C1 segment of cervical spinal cord (tissue), 14 donors: Measurements from ENCODE around the gene ASB3.
"Not testable (repeated sequence)": the region's sequence is repeated elsewhere in the genome, so short reads cannot be mapped to it uniquely, and the experiment has no call there.

Experiments
- DNase-seq, 14 donors: peaks; one replicate each; lab custom pipeline; 2025; lab: John Stamatoyannopoulos, UW

ASB3 gene

DNA sequence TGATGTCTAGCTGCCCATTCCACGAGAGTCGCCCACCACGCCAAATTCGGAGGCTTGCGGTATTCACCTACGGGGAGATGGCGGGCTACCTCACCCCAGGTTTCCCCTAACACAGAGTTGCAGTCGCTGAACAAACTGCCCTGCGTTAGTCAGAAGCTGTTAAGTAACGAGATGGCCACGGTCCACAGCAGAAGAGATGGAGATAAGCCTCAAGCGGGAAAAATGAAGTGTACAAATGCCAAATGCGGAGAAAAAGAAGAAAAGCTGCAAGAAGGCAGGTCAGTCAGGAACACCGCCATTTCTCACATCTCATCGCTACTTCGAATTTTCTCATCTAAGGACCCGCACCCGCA lies 425 bp downstream of the ASB3 start:
- DNase-seq = peak in 6 of 14 donors; percentile 32 to 63 (median 58)

DNA sequence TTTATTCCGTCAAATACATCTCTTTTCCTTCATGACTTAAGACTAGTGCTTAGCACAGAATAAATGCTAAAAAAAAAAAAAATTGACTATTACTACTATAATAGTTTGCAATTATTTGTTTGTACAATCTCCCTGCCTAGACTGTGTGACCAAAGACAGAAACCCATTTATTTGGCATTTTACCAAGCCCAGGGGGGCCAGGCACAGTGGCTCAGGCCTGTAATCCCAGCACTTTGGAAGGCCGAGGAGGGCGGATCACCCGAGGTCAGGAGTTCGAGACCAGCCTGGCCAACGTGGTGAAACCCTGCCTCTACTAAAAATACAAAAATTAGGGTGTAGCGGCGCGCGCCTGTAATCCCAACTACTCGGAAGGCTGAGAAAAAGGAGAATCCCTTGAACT lies 1.4 kb downstream of the ASB3 start:
- no peak for DNase-seq

DNA sequence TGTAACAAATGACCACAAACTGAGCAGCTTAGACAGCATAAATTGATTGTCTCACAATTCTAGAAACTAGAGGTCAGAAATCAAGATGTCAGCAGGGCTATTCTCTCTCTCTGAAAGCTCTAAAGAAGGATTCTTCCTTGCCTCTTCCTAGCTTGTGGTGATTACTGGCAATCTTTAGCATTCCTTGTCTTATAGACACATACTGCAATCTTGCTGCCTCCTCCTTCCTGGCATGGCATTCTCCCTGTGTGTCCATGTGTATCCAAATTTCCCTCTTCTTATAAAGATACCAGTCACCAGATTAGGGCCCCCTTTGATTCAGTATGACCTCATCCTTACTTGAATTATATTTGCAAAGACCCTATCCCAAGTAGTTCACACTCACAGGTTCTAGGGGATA lies 2.3 kb downstream of the ASB3 start:
- no peak for DNase-seq

DNA sequence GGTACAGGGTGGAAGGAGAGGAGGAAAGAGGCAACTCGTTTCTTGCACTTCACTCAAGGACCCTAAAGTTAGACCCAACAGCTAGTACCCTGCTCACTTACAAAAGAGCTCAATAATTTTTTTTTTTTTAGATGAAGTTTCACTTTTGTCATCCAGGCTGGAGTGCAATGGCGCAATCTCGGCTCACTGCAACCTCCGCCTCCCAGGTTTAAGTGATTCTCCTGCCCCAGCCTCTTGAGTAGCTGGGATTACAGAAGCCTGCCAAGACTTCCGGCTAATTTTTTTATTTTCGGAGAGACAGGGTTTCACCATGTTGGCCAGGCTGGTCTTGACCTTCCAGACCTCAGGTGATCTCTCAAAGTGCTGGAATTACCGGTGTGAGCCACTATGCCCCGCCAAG lies 4.1 kb downstream of the ASB3 start:
- no peak for DNase-seq

DNA sequence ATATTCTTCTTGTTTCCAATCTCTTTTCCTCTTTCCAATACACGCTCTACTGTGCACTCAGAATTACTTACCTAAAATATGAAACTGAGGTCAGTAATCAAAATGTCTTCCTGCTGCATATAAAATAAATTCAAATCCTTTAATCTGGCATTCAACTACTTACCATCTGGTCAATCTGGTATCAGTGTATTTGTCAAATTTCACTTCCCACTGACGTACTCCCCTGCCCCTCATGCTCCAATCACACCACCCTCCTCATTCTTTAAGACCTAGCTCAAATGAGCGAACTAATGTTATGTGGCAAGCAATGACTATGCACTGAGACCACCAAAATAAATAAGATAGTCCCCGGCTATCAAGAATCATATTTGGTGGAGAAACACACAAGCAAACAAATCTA lies 6.7 kb downstream of the ASB3 start:
- no peak for DNase-seq

DNA sequence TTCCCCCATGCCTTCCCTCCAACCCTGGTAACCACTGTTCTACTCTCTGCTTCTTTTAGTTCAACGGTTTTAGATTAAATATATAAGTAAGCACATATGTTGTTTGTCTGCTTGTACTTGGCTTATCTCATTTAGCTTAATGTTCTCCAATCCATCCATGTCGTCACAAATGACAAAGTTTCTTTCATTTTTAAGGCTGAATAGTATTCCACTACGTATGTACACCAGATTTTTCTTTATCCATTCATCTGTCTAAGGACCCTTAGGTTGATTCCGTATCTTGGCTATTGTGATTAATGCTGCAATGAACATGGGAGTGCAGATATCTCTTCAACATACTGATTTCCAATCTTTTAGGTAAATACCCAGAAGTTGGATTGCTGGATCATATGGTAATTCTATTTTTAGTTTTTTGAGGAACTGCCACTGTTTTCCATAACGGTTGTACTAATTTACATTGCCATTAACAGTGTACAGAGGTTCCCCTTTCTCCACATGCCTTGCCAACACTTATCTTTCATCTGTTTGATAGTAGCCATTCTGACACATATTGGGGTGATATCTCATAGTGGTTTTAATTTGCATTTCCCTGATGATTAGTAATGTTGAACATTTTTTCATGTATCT lies 8.1 kb downstream of the ASB3 start:
- DNase-seq = no peak

DNA sequence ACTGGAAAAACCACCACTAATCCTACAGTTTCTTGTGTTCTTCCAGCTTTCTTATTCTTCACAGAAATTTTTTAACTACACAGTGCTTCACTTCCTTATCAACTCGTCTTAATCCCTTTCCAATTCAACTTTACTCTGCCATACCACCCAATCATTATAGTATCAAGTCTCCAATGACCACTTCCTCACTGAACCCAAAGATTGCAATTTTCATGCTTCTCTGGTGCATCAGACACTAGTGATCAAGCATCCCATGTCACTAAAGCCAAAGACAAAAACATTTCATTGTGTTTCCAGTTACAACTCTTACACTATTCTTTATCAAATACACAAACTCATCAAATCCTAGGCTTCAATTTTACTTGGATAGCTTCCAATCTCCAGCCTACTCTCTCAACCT lies 9.6 kb downstream of the ASB3 start:
- no peak for DNase-seq

DNA sequence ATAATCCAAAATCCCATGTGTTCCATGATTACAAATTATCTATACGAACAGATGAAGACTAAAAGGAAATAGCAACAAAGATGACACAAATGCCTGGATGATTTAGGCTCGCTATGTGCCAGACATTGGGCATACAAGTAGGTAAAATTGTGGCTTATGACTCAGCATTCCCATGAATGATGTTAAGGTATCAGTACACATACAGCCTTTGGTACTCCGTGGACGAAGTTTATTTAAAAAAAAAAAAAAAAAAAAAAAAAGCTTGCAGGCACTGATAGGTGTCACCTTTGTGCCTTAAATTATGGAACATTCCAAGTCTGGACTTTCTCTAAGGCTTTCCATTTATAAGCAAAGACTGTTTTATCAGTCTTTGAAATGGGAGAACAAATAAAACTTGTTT lies 16.5 kb downstream of the ASB3 start:
- DNase-seq = no peak

DNA sequence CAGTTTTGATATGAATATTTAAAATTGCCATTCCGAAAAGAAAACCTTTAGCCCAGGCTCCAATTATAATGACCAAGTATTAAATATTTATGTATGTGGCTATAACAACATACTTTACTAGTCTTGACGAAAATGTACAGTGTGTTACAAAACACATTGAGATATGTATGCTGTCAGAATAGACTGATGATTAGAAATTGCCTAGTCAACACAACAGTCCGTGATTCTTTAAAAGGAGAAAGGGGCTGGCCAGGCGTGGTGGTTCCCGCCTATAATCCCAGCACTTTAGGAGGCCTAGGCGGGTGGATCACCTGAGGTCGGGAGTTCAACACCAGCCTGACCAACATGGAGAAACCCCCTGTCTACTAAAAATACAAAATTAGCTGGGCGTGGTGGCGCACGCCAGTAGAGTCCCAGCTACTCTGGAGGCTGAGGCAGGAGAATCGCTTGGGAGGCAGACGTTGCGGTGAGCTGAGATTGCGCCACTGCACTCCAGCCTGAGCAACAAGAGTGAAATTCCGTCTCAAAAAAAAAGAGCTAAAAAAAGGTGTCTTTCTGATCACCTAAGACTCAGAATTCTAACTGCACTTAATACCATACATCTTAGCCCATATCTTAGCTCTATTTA lies 17.3 kb downstream of the ASB3 start:
- no peak for DNase-seq

DNA sequence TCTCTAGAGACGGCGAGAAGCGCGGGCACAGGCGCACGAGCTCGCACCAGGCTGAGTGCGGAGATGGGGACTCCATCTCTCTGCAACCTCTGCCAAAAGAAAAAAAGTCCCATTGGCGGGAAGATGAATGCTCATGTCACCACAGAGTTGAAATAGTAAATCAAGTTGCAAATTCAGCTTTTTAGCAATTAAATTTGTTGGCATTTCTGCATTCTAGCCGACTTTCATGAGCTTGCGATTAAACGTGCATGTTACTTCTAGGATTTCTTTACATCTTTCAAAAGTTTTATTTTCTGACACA lies 18.6 kb downstream of the ASB3 start:
- no peak for DNase-seq

DNA sequence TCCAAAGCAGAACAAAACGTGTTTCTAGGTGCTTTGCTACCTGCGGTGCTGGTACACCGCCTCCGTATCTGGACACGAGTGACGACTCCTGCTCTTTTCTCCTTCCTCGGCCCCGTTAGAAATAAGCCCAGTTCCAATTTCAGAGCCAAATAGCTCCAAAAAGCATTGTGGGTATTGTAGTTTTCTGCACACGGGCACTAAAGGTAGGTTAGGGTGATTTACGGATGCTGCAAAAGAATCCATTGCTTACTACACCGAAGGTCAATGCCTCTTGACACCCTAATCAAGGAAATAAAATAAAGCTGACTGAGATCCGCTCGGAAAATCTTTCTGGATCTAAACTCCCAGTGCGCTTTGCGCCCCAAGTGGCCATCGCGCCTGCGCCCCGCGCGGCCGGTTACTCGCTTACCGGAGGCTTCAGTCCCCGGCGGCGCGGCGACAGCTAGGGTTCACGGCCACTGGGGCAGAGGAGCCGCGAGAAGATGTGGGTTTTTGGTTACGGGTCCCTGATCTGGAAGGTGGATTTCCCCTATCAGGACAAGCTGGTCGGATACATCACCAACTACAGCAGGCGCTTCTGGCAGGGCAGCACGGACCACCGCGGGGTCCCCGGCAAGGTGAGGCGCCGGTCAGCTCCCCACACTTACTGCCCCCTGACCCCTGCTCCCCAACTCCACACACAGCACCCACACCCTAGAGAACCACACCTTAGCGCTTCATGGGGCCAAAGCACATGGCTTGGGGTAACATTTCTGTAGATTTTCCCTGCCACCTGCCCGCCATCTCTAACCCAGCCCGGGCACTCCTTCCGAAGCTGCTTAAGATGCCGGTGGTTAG lies 19.1 kb downstream of the ASB3 start, which contains the start of gene CHAC2:
TSS of gene CHAC2 (plus strand) at position 400 of the 837 bp plus-strand sequence. CDS start at position 483, 83 bp downstream.
- DNase-seq = peak in 13 of 14 donors; percentile 37 to 89 (median 72)

DNA sequence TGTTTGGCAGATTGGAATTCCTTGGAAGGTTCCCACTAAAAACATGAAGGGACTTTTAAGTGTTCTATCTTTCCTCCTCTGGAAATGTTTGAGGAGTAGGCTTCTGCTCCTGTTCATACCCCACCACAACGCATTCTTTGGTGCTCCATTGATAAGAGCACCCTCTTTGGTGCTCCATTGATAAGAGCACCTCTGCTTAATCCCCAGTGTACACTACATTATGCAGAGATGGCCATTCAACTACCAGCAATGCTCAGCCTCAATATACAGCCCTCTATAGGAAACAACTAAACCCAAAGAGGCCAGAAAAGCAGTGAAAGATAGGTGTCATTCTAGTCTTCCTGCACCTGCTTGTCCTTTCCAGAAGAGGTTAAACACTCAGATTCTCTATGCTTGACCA lies 21.0 kb downstream of the ASB3 start:
- no peak for DNase-seq

DNA sequence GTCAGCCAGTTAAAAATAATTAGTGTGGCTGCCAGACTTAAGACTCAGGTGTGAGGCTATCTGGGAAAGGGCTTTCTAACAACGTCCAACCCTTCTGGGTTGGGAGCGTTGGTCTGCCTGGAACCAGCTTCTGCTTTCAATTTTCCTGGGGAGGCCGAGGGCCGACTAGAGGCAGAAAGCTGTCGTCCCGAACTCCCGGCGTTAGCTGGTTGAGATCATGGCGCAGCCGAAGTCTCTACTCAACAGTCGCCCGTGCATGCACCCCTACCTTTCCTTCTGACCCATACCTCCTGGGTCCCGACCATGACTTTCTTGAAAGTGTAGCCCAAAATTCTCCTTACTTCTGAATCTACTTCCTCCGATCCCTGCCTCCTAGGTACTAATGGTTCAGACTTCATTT lies 29.5 kb downstream of the ASB3 start:
- DNase-seq = not testable (repeated sequence)

DNA sequence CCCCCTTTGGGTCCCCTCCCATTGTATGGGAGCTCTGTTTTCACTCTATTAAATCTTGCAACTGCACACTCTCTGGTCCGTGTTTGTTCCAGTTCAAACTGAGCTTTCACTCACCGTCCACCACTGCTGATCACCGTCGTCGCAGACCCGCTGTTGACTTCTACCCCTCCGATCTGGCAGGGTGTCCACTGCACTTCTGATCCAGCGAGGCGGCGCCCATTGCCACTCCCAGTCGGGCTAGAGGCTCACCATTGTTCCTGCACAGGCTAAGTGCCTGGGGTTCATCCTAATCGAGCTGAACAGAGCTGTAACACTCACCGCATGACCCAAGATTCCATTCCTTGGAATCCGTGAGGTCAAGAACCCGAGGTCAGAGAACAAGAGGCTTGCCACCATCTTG lies 30.1 kb downstream of the ASB3 start:
- no peak for DNase-seq

DNA sequence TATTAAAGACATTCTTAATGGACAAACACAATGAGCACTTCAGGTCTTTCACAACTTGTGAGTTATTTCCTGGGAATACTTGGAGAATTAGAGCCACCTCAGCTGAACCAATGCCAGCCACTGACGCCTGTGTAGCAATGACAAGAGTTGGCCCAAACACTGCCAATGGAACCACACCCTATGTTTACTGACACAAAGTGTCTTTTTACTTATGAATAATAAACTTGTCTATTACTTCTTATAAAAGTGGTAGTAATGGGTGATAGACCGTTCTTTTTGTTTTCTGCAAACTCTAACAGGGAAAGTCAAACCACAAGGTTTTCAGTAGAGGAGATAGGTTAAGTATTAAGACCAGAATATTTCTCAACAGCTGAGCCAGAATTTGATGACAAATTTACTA lies 31.6 kb downstream of the ASB3 start:
- peak in 1 of 14 donors; percentile 2 for DNase-seq

DNA sequence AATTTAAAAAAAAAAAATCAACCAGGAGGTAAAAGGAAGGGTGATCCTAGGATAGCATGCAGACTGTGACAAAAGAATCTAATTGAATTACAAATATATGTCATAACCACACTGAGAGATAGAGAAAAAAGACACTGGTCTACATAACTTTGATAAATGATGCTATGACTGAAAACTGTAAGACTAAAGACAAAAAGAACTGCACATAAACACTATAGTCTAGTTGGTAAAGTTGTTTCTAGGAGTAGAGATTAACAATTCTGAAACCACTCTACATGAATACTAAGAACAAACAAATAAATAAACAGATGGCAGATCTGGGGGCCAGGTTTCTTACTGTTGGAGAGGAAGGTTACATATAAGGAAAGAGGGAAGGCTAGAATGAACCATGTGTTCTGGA lies 33.7 kb downstream of the ASB3 start:
- DNase-seq = no peak

DNA sequence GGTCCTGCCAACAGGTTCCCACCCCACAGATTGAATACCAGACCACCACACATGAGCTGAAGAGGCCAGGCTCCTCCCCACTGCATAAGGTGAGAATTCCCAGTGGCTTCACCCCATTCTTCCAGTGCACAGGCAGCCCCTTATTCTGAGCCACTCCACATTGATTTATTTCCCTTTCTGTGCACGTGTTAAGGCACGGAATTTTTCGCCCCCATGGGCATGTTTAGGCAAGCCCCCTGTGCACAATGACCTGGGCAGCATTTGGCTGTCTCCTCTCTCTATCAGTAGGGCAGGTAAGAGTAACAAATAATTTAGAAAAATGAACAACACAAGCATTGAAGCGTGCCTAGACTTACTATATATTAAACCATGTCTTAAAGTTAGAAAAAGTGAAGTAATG lies 34.4 kb downstream of the ASB3 start:
- DNase-seq = no peak

DNA sequence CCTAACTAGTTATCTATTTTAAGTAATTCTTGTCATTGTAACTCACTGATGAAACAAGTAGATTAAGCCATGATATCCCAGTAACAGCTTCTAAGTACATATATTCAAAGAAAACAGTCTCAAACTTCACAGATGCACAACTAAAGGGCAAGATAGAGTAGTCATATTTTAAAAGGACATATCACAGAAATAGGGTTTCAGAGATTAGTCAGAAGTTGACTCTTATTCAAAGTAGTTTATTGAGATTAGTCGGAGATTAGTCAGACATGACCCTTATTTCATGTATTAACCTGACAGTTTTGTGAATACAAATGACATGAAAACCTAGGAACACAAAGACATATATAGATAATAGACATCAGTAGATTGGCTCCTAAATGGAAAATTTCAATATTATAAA lies 35.0 kb downstream of the ASB3 start:
- no peak for DNase-seq

DNA sequence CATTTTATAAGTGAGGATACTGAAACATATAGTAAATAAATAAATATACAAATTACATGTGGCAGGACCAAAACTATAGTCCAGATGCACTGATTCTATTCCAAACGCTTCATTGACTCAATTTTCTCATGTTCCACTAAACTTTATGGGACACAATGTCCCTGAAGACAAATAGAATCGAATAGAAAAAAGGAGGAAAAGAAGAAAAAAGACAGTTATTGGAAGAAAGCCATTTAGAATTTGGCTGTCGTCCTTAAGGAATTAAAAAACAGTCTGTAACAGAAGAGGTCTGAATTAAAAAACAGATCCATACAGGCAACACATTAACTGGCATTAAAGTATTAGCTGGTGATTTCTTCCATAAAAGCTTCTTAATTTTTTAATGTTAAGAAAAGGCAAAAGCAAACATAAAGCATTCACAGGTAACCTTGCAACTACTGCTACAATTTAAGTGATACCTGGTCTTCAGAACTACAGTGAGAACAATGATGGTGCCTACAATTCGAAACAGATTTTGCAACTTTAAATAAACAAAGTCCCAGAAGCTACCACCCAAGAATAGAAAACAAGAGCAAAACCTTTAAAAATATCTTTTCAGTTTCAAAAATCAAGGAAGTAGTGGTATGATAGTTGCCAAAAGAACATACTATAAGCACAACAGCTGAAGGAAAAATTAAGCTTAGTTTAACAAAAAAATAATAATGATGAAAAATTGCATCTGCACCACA lies 36.5 kb downstream of the ASB3 start:
- DNase-seq = peak in 1 of 14 donors; percentile 11

DNA sequence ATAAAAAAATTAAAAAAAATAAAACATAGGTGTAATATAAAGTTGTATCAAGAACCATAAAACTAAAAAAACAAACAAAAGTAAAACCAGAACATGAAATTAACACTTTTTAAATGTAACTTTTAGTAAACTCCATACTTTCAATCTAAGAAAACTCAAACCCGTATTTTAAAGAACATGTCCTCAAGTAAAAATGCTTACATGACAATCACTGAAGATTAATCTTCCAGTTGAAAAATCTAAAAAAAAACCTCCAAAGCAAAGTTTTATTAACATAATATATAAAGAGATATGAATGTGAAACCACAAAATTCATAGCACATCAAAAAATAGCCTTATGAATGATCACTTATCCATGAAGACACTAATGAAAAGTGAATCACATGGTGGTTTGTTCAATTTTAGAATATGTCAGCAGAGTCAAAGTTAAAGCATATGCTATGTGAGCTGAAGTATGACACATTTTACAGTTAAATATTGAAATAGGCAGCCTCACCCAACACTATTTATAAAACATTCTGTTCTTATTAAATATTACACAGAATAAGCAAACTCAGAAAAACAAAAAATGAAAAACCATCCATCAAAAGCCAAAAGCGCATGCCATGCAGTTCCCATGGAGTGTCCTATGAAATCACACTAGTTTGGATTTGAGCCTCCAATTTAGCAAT lies 42.2 kb downstream of the ASB3 start:
- no peak for DNase-seq

DNA sequence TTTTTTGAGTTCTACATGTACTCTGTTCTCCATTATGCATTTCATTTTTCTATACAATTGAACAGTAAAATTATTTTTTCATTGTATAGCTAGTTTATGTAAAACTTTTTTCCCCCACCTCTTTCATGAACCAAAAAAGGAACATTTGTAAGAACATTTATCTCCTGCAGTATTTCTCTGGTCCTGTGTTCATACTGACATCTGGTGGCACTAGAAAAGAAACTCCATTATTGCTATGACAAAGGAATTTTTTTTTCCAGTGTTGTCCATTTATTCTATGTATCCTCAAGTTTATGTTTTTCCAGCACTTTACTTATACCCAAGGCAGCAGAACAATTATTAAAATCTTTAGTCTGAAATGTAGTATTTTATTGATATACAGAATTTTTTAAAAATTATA lies 46.6 kb downstream of the ASB3 start:
- DNase-seq = no peak

DNA sequence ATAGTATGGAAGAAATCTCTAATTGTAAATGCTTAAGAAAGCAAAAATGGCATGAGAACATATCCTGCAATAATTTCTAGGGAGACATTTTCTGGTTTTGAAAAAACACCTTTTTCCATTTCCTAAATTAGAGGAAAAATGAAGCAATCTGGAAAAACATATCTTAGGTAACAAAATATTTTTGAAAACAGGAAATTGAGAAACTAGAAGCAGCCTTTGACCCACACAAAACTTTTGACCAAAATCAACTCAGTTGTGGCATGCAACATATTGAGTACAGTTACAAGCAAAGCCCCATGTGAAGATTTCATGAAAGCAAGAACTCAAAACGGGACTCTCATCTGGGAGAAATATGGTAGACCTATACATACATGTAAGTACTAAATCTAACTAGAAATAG lies 47.7 kb downstream of the ASB3 start:
- DNase-seq = no peak
